CD4-positive, alpha-beta T cell treated with Interleukin-10 for 1 hour (primary cell): ENCODE measurements around the gene PLEKHG5.
A peak's percentile ranks its signal among the peaks of the same experiment; 100 is the strongest.

ENCODE experiments used
- DNase-seq: peaks from one replicate; pipeline ENCODE4 v3.0.0-alpha.2; 2020

PLEKHG5 gene, protein sequence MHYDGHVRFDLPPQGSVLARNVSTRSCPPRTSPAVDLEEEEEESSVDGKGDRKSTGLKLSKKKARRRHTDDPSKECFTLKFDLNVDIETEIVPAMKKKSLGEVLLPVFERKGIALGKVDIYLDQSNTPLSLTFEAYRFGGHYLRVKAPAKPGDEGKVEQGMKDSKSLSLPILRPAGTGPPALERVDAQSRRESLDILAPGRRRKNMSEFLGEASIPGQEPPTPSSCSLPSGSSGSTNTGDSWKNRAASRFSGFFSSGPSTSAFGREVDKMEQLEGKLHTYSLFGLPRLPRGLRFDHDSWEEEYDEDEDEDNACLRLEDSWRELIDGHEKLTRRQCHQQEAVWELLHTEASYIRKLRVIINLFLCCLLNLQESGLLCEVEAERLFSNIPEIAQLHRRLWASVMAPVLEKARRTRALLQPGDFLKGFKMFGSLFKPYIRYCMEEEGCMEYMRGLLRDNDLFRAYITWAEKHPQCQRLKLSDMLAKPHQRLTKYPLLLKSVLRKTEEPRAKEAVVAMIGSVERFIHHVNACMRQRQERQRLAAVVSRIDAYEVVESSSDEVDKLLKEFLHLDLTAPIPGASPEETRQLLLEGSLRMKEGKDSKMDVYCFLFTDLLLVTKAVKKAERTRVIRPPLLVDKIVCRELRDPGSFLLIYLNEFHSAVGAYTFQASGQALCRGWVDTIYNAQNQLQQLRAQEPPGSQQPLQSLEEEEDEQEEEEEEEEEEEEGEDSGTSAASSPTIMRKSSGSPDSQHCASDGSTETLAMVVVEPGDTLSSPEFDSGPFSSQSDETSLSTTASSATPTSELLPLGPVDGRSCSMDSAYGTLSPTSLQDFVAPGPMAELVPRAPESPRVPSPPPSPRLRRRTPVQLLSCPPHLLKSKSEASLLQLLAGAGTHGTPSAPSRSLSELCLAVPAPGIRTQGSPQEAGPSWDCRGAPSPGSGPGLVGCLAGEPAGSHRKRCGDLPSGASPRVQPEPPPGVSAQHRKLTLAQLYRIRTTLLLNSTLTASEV

GRCh38 chr1:6491480-6491962 lies at the start of gene PLEKHG5:
Gene PLEKHG5, minus strand, starts transcription at chr1:6491667. Its CDS starts 14,096 bp downstream, at chr1:6477571.
- DNase-seq = no peak

DNA sequence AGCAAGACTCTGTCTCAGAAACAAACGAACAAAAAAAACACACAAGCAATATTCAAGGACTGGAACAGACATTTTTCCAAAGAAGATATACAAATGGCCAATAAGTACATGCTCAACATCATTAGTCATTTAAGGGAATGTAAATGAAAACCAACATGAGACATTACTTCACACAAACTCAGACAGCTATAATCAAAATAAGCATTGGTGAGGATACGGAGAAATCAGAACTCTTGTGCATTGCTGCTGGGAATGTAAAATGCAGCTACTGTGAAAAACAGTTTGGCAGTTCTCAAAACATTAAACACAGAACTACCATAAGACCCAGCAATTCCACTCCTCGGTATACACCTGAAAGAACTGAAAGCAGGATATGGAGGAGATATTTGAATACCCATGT lies 47.5 kb upstream of the PLEKHG5 start:
- DNase-seq = no peak

DNA sequence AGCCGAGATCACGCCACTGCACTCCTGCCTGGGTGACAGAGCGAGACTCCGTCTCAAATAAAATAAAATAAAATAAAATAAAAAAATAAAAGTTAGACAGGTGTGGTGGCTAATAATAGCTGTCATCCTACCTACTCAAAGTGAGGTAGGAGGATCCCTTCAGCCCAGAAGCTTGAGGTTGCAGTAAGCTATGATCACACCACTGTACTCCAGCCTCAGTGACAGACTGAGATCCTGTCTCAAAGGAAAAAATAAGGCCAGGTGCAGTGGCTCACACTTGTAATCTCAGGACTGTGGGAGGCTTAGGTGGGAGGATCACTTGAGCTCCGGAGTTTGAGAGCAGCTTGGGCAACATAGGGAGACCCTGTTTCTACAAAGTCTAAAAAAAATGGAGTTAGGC lies 44.8 kb upstream of the PLEKHG5 start:
- DNase-seq = no peak

DNA sequence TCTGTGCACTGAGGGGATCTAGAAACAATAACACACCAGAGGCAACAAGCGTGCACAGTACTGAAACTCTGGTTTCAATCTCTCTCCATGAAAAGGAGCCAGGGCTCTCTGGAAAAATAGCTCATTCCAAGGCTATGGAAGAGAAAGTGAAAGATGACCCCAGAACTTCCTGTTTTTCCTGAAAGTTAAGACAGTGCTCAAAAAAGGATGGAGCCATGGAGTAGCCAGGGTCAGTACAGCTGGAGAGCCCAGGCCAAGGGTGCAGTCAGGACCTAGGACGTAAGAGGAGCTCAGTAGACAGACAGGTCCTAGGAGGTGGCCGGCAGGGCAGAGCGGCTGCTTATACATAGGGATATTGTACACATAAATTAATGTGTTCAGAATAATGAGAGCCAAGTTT lies 43.7 kb upstream of the PLEKHG5 start:
- DNase-seq = no peak

DNA sequence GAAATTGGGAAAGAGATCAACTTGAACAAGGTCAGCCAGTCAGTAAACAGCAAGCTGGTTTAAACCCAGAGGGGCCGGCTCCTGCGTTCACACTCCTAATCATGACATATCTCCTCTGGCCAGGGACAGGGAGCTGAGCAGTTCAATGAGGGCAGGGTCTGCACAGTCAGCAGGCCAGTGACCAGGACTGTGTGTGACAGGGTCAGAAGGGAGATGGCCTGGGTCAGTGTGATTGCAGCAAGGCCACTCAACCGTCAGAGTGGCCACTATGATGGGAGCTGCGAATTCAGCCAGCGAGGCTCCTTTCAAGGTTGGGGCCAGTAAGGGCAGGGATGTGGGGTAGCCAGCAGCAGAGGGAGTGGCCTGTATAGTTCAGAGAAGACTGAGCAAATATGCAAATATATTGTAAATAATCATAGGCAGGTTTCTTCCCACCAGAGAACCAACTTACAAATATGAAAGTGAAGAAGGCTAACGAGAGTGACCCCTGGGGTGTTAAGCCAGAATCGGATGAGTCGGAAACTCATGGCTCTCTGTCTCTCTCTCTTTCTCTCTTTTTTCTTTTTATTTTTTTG lies 42.9 kb upstream of the PLEKHG5 start:
- DNase-seq = no peak

GRCh38 chr1:6531996-6532395 lies 40.5 kb upstream of the PLEKHG5 start:
- no peak for DNase-seq

GRCh38 chr1:6530504-6531160 lies 39.2 kb upstream of the PLEKHG5 start:
- no peak for DNase-seq

- no peak for DNase-seq
These were observed 37.0 kb upstream of the PLEKHG5 start for GRCh38 chr1:6528492-6528891.

- no peak for DNase-seq
These were observed 34.8 kb upstream of the PLEKHG5 start for GRCh38 chr1:6526316-6526715.

GRCh38 chr1:6523566-6523965 lies 32.1 kb upstream of the PLEKHG5 start:
- DNase-seq = peak; percentile 7

- DNase-seq = no peak
These were observed 30.1 kb upstream of the PLEKHG5 start for GRCh38 chr1:6521536-6521935.

GRCh38 chr1:6519935-6520671 lies 28.6 kb upstream of the PLEKHG5 start:
- no peak for DNase-seq

- no peak for DNase-seq
These were observed 28.0 kb upstream of the PLEKHG5 start for GRCh38 chr1:6519491-6519934.

GRCh38 chr1:6517435-6517851 lies 26.0 kb upstream of the PLEKHG5 start:
- no peak for DNase-seq

- DNase-seq = no peak
These were observed 24.3 kb upstream of the PLEKHG5 start for GRCh38 chr1:6515771-6516170.

DNA sequence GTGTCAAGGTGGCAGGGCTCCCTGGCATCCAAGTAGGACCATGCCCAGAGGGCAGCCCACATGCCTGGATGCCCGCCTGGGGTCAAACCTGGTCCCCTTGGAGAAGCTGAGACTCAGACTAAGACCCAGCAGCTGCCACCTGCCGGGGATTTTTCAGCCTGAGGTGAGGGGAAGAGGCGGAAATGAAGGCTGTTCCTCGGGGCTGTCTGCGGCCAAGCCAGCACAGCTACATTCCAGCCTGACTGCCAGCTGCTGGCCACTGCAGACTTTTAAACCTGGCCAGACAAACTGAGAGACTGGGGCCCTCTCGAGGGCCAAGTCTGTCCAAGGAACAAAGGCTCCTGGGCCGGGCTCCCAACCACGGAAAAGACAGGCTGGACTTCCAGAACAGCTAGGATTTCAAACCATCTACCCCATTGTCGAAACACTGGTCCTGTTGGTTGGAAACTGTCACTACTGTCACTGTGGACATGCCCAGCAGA lies 21.9 kb upstream of the PLEKHG5 start:
- no peak for DNase-seq

- DNase-seq = no peak
These were observed 21.4 kb upstream of the PLEKHG5 start for GRCh38 chr1:6512908-6513280.

DNA sequence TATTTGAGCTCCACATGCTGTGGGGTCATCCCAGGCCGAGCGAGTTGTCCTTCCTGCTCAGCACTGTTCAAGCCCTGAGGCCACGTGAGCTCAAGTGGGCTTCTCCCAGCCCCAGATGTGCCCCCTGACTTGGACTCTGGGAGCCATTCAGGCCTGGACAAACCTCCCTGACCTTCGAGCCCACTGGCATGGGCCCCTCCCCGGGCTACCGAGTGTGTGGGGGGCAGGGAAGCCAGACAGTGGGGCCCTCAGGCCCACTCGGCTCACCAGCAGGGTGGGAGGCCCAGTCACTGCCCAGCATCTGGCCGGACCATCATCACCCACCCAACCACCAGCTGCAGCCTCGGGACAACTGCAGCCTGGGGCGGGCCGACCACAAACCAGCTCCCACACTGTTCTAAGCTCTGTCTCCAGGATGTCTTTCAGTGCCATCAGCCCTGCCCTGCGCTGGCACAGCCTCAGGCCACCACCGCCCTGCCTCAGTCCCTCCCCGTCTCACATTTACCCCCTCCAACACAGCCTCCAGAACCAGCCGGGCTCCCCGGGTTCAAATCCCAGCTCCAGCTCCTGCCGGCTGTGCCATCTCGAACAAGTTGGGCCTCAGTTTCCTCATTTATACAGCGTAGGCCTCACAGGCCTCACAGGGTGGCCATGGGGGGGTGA lies 20.9 kb upstream of the PLEKHG5 start:
- no peak for DNase-seq

DNA sequence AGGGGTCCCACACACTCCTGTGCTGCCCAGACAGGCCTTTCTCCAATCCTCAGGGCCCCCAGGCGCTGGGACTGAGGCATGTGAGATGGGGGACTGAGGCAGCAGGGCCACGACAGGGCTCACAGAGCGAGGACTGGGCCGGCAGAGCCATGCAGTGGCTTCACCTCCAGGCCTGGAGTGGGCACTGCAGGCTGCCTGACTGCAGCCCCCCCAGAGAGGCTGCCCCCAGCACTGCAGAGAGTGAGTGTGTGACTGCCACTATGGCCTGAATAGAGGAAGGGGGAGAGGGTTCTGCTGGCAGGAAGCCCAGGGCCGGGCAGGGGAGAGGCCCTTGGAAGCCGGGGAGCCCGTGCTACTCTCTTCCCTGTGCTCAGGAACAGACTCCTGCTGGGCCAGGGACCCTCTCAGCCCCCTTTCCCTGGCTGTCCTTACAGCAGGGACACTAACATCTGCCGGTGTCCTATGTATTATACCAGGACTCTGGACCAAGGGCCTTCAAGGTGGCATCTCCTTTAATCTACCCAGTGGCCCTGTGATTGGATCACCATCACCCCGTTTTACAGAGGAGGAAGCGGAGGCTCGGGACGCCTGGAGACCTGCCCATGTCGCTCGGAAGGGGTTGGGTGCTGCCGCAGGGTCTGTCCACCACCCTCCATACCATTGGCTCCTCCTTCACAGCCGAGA lies 20.2 kb upstream of the PLEKHG5 start:
- no peak for DNase-seq

- no peak for DNase-seq
These were observed 19.6 kb upstream of the PLEKHG5 start for GRCh38 chr1:6511056-6511455.

- DNase-seq = no peak
These were observed 19.0 kb upstream of the PLEKHG5 start for GRCh38 chr1:6510493-6510892.
